Measurements from ENCODE around the gene ADGRD2.

- TF ChIP-seq CTCF (IDR thresholded peaks at IDR 0.05) (no peak), POLR2A (IDR thresholded peaks at IDR 0.05) (no peak)
Measured at GRCh38 chr9:124454296-124454695, 4.0 kb downstream of the ADGRD2 start.

Data from Peyer's patch (tissue), 4 donors.